ENCODE data around the gene GPN1.

GRCh38 chr2:27615316-27615715, 13.5 kb upstream of the GPN1 start:
- TF ChIP-seq CTCF (conservative IDR thresholded peaks at IDR 0.05; ENCODE audit: low read depth in 2 of 2) (no peak), EZH2 (IDR thresholded peaks at IDR 0.05; ENCODE audit: low read depth, unreplicated experiment) (no peak), JUNB (IDR thresholded peaks at IDR 0.05; ENCODE audit: unreplicated experiment) (no peak), POLR2AphosphoS5 (IDR thresholded peaks at IDR 0.05; ENCODE audit: low read depth) (no peak), CREB1 (CRISPR knock-in tag; IDR thresholded peaks at IDR 0.05; ENCODE audit: low read depth) (no peak), EZH2phosphoT487 (IDR thresholded peaks at IDR 0.05; ENCODE audit: unreplicated experiment) (no peak), REST (IDR thresholded peaks at IDR 0.05; ENCODE audit: unreplicated experiment) (no peak), ZNF331 (CRISPR knock-in tag; IDR thresholded peaks at IDR 0.05; ENCODE audit: low read depth) (no peak), NANOG (IDR thresholded peaks at IDR 0.05; ENCODE audit: borderline replicate concordance) (no peak)

Data from GM23338 (cell line).